HG03558 (cell line): ENCODE data around the gene TTC19.

Experiments
- ATAC-seq: cut with Tn5 transposase; IDR thresholded peaks from one replicate; pipeline ENCODE4 v1.9.1; 2021; ENCODE audit warnings: moderate number of reproducible peaks; ENCODE audit not compliant: unreplicated experiment; ENCODE audit errors: extremely low read depth

The TTC19 gene, protein sequence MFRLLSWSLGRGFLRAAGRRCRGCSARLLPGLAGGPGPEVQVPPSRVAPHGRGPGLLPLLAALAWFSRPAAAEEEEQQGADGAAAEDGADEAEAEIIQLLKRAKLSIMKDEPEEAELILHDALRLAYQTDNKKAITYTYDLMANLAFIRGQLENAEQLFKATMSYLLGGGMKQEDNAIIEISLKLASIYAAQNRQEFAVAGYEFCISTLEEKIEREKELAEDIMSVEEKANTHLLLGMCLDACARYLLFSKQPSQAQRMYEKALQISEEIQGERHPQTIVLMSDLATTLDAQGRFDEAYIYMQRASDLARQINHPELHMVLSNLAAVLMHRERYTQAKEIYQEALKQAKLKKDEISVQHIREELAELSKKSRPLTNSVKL

DNA sequence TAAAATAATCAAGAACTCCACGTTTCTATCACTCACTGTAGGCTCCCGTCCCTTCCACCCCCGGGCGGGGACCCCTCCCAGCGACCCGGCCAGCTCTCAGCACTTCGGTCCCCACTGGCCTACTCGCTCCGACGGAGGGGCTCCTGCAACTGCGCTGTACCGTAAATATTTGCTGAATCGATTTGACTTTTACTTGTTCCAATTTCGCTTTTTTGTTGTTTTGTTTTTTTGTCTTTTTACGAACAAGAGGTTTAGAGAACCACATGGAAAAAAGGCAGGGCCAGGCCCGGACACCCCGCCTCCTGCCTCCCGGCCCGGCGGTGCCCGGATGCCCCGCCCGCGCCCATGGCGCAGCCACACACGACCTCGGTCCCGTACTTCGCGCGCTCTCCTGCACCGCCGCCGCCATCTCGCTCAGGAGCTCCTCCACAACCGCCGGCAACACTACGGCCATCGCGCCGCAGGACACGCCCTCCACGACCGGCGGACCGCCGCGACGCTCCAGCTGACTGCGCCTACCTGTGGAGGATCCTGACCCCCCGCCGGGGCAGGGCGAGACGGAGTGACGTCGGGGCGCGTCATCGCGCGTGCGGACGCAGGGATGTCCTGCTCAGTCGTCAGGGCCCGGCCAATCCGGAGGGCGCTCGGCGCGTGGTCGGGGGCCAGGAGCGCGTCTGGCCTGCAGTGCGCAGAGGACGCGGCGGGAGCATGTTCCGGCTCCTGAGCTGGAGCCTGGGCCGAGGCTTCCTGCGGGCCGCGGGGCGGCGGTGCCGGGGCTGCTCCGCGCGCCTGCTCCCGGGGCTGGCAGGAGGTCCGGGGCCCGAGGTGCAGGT, at the start of gene TTC19, which contains the start of gene ZSWIM7:
TTC19 (plus strand) TSS at position 684 of the 833 bp plus-strand sequence; CDS start at position 709, 25 bp downstream.
ZSWIM7 (minus strand) TSS at position 564 of the 833 bp plus-strand sequence; CDS start at position 454, 110 bp downstream.
- peak; percentile 86 for ATAC-seq

DNA sequence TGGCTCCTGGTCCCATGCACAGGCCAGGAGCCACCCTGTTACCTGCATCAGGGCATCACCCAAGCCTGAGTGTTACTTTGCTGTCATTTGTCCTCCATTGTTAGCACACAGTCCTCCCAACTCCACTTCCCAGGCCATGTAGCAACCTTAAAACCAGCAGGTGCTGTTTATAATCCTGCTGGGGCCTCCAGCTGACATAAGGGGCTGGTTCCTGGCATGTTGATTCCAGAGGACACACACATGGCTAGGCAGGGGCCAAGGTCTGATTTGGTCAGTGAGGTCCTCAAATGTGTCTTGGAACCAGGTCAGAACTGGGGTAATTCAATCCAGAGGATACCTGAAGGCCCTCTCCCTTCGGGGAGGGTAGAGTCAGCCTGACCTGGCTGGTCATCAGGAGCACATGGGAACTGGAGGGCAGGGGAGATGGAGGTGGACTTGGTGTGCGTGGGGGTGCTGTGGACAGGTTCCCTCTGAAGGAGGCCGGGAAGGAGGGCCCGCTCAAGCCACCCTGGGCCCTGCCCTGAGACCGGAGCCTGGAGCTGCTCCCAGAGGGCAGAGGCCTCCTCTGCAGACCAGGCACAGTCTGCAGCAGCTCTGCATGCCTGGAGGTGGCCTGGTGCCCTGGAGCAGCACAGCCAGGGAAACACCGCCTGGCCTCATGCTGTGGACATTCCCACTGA, 48.1 kb upstream of the TTC19 start:
- ATAC-seq, result no peak

DNA sequence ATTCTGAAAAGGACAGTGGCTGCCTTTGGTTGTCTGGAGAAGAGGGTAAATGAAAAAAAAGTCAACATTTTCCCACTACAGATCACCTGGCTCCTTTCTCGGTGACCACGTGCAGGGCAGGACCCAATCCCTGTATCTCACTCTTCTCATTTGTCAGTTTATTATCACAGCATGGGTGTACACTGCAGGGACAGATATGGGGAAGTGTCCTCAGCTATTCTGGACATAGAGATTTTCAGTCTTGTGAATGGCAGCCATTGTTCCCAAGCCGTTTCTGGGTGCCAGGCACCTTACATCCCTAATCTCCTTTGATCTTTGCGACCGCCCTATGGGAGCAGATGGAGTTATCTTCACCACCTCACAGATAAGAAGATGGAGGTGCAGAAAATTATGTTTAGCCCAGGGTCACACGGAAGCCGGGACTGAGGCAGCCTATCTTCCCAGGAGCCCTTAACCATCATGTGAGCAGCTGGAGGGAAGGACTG, 47.5 kb upstream of the TTC19 start:
- no peak for ATAC-seq

- no peak for ATAC-seq
These were observed 46.5 kb upstream of the TTC19 start for GRCh38 chr17:15952916-15953790.

- no peak for ATAC-seq
These were observed 45.4 kb upstream of the TTC19 start for GRCh38 chr17:15954222-15954621.

DNA sequence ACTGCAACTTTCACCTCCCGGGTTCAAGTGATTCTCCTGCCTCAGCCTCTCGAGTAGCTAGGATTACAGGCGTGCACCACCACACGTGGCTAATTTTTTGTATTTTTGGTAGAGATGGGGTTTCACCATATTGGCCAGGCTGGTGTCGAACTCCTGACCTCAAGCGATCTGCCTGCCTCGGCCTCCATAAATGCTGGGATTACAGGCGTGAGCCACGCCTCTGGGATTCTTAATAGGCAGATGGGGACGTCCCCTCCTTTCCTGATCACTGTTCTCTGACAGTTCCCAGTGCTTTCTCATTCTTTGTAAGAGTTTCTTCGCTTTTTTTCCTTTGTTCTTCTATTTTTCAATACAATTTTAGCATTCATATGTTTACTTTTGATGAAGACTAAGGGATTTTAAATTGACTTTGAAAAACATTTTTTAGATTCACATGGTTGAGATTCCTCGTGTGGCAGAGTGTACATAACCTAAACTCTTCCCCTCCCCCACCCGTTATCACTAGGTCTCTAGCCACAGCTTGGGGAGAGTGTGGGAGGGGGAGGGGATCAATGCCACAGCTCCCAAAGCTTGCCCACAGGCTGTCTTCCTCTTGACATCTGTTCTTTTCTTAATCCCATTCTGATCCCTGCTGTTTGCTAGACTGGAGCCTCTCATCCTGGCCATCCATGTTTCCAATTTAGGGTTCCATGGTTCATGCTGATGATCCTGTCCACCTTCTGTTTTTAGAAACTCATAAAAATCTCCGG, 43.7 kb upstream of the TTC19 start:
- ATAC-seq, result no peak

- ATAC-seq, result no peak
These were observed 42.4 kb upstream of the TTC19 start for GRCh38 chr17:15957206-15957605.

DNA sequence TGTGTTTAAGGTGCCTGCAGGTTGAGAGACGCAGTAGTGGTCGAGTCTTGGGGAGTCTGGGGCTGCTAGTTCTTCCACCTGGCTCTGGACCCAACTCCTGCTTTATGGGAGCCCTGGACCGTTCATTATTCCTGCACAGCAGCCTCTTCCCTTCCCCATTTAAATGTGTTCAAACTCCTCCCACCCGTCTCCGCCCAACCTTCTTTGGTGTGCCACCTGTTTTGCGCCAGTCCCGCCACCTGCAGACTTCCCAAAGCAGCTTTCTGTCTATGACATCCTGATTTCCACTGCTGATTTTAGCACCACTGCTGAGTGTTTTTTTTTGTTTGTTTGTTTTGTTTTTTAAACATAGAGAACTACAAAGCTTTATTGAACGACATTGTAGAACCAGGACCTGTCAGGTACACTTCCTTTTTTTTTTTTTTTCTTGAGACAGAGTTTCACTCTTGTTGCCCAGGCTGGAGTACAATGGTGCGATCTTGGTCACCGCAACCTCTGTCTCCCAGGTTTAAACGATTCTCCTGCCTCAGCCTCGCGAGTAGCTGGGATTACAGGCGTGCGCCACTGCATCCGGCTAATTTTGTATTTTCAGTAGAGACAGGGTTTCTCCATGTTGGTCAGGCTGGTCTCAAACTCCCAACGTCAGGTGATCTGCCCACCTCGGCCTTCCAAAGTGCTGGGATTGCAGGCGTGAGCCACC, 41.9 kb upstream of the TTC19 start:
- no peak for ATAC-seq

- ATAC-seq, result no peak
These were observed 41.2 kb upstream of the TTC19 start for GRCh38 chr17:15958484-15958854.

GRCh38 chr17:15963670-15964110, 35.9 kb upstream of the TTC19 start:
- ATAC-seq, result no peak

- ATAC-seq, result no peak
These were observed 34.1 kb upstream of the TTC19 start for GRCh38 chr17:15965528-15965927.

DNA sequence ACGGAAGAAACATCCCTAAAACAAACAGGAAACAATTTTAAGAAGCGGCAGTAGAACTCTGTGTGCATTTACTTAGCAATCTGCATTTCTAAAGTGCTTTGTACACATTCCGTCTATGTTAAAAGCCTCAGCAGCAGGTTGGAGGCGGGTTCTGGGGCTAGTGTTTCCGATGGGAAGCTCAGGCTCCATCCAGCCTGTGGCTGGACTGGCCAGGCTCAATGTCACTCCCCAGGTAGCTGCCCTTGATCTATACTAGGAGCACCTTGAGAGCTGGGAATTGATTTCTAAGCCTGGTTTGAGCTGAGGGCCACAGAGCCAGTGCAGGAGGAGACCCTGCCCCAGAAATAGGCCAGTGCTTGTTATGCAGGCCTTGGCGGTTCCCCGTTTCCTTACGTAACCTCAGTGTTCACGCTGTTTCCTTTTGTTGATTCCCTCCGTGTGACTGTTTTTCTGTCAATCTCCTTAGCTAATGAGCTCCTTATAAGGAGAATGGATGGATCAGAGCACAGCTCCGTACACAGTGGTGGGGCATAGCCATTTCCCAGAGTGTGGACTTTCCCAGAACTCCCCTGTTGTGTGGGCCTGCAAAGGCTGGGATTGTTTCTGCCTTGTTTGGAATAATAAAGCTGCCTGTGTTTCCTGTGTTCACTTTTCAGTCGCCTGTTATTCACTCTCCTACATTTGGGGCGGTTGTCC, 33.3 kb upstream of the TTC19 start:
- no peak for ATAC-seq

- no peak for ATAC-seq
These were observed 32.8 kb upstream of the TTC19 start for GRCh38 chr17:15966879-15967248.

GRCh38 chr17:15967706-15968399, 31.8 kb upstream of the TTC19 start:
- no peak for ATAC-seq

DNA sequence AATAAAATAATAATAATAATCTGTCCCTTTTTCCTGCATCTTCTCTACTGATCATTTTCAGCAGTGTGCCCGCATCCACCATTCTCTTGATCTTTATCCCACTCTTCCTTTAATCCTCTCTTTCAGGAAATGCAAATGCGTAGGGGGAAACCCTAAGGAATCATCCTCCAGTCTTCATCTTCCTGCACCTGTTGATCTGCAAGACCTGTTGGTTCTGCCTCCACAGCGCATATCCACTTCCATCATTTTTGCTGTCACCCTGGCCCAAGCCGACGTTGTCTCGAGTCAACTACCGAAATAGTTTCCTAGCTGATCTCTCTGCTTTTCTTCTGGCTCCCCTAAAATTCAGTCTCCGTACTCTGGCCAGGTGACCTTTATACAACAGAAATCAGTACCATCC, 30.2 kb upstream of the TTC19 start:
- no peak for ATAC-seq

DNA sequence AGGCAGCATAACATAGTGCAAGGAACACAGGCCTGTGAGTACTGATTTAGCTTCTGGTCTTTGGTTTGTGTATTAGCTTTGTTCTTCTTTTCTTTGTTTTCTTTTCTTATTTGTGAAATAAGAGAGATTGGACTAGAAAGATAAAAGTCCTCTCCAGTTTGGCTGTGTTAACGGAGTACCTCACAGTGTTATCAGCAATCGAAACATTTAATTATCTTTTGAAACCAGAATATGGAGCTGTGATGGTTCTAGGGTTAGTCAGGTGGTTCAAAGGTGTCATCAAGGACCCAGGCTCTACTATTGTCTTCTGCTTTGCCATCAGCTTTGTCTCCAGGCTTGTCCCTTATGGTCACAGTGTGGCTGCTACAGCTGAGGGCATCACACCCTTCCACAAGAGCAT, 29.1 kb upstream of the TTC19 start:
- ATAC-seq, result no peak

DNA sequence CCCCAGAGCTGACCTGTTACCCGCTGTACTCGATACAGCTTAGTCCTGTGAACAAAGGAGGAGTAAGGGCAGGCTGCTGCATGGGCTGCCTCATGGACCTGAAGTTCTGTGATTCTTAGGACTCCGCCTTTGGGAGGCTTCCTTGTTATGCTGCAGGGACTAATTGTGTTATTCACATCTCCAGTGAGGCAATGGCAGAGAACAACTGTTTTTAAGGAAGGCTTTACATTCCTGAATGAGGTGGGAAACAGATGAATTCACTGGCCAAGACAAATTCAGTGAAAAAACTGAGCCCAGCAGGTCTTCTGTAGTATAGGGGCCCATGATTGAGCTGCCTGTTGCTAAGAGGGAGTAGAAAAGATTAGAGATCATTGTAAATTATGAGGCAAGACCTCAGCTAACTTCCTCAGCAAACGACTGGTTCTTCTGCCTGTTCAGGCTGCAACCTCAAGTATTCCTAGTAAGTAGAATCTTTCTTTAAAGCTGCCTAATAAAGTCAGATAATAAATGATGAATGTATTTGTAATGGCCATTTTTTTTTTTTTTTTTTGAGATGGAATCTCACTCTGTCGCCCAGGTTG, 28.4 kb upstream of the TTC19 start:
- no peak for ATAC-seq
